Measurements from ENCODE around the gene TSC22D3.

DNA sequence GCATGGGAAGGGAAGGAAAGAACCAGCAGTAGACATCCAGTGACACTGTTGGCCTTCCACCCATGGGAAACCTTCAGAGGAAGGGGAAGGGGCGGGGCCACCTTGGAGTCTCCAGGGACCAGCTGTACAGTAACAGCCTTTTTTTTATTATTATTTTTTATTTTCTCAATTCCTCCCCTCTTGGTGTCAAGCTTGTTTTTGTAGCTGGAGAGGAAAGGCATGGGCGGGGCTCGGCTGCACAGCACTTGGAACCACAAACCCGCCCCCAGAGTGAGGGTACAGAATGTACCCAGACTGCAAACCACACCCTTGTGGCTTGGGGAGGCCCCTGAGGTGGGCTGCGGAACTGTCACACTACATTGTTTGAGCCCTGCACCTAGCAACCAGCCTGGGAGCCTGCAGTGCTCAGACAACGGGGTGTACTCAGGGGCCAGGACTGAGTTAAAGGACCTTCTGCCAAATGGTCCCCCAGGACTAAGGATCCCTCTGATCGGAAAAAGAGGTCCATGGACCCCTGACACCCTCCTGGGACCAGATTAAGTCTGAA is 101.6 kb downstream of the TSC22D3 start:
- TF ChIP-seq, protein P1, sequence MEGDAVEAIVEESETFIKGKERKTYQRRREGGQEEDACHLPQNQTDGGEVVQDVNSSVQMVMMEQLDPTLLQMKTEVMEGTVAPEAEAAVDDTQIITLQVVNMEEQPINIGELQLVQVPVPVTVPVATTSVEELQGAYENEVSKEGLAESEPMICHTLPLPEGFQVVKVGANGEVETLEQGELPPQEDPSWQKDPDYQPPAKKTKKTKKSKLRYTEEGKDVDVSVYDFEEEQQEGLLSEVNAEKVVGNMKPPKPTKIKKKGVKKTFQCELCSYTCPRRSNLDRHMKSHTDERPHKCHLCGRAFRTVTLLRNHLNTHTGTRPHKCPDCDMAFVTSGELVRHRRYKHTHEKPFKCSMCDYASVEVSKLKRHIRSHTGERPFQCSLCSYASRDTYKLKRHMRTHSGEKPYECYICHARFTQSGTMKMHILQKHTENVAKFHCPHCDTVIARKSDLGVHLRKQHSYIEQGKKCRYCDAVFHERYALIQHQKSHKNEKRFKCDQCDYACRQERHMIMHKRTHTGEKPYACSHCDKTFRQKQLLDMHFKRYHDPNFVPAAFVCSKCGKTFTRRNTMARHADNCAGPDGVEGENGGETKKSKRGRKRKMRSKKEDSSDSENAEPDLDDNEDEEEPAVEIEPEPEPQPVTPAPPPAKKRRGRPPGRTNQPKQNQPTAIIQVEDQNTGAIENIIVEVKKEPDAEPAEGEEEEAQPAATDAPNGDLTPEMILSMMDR (IDR thresholded peaks at IDR 0.05), result peak in 1 of 7 experiments; percentile 4
- TF ChIP-seq POLR2A (IDR thresholded peaks at IDR 0.05), result no peak
